ENCODE measurements around the gene DNPH1.

Gene DNPH1

DNA sequence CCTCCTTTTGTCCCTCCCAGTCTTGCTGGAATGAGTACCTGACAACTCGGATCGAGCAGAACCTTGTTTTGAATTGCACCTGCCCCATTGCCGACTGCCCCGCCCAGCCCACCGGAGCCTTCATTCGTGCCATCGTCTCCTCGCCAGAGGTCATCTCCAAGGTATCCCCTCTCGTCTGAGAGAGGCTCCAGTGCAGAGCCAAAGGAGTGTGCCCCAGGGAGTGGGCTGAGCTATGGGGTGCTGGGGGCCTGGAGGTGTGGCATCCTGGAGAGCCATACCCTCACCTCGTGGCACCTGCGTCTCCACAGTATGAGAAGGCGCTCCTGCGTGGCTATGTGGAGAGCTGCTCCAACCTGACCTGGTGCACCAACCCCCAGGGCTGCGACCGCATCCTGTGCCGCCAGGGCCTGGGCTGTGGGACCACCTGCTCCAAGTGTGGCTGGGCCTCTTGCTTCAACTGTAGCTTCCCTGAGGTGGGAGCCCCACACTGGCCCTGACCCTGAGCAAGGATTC is 8.8 kb downstream of the DNPH1 start:
- no peak overlapping the region for H3K4me3 ChIP-seq (ENCODE audit: low read depth, low read length)
- no peak for TF ChIP-seq CTCF (IDR thresholded peaks at IDR 0.05; ENCODE audit: borderline replicate concordance, insufficient read depth, low read depth, low read length)

- TF ChIP-seq CTCF (IDR thresholded peaks at IDR 0.05; ENCODE audit: borderline replicate concordance, insufficient read depth, low read depth, low read length) = no peak
- no peak overlapping the region for H3K4me3 ChIP-seq (ENCODE audit: low read depth, low read length)
These were observed 9.5 kb downstream of the DNPH1 start for GRCh38 chr6:43219814-43220213.

- H3K4me3 ChIP-seq (ENCODE audit: low read depth, low read length) = no peak overlapping the region
- TF ChIP-seq CTCF (IDR thresholded peaks at IDR 0.05; ENCODE audit: borderline replicate concordance, insufficient read depth, low read depth, low read length) = no peak
These were observed 10.2 kb downstream of the DNPH1 start for GRCh38 chr6:43219119-43219518.

DNA sequence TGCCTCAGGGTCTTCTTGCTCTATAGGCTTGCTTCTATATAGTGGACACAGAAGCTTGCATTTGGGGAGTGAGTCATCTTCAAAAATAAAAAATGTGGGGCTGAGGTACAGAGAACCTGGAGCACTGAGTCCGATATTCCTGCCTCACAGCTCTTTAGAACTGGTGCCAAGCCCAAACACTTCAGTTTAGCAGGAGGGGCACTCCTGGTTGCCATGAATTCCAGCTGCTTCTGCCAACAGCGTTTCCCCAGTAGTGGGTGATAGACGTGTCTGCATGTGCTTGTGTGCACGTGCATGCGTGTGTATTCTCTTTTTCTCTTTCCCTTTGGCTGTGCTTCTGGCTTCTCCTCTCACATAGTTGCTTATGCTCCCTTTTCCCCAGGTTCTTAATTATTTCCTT is 11.9 kb downstream of the DNPH1 start:
- H3K4me3 ChIP-seq (ENCODE audit: low read depth, low read length) = no peak overlapping the region
- TF ChIP-seq CTCF (IDR thresholded peaks at IDR 0.05; ENCODE audit: borderline replicate concordance, insufficient read depth, low read depth, low read length) = no peak

- no peak overlapping the region for H3K4me3 ChIP-seq (ENCODE audit: low read depth, low read length)
- TF ChIP-seq CTCF (IDR thresholded peaks at IDR 0.05; ENCODE audit: borderline replicate concordance, insufficient read depth, low read depth, low read length) = no peak
These were observed 13.1 kb downstream of the DNPH1 start for GRCh38 chr6:43216200-43216599.

GRCh38 chr6:43215066-43215465 is 14.2 kb downstream of the DNPH1 start:
- no peak for TF ChIP-seq CTCF (IDR thresholded peaks at IDR 0.05; ENCODE audit: borderline replicate concordance, insufficient read depth, low read depth, low read length)
- H3K4me3 ChIP-seq (ENCODE audit: low read depth, low read length) = no peak overlapping the region

- TF ChIP-seq CTCF (IDR thresholded peaks at IDR 0.05; ENCODE audit: borderline replicate concordance, insufficient read depth, low read depth, low read length) = no peak
- H3K4me3 ChIP-seq (ENCODE audit: low read depth, low read length) = no peak overlapping the region
These were observed 15.8 kb downstream of the DNPH1 start for GRCh38 chr6:43213431-43213830.

Measured in GM12875 (cell line).